HepG2 (cell line): ENCODE measurements around the gene TLE7. TPM values are rescaled to one million over a fixed set of nuclear protein-coding genes. Genes with fewer than 3 reads are reported as not detected.

ENCODE experiments used
- BORCS8-MEF2B ChIP-seq: sonication (generic); formaldehyde crosslinking; IDR thresholded peaks from 2 replicates; pipeline ENCODE4 v1.8.0; 2022; ENCODE audit warnings: mild to moderate bottlenecking, missing genetic modification reagents
- CHD2 ChIP-seq: IDR thresholded peaks from 2 replicates; pipeline ENCODE4 v1.6.1; 2011; ENCODE audit warnings: low read depth, low read length, improper control_type of control experiment
- EED ChIP-seq: sonication (generic); formaldehyde crosslinking; IDR thresholded peaks from 2 replicates; pipeline ENCODE4 v1.5.0; 2020; ENCODE audit warnings: mild to moderate bottlenecking, missing genetic modification reagents
- GMEB2 ChIP-seq: IDR thresholded peaks from 2 replicates; pipeline ENCODE4 v1.6.1; 2016; ENCODE audit warnings: missing biosample characterization, missing genetic modification reagents, low read depth
- HDAC6 ChIP-seq: fragments of 200-600 bp; sonication (generic); IDR thresholded peaks from 2 replicates; pipeline ENCODE4 v1.7.0; 2017; ENCODE audit warnings: mild to moderate bottlenecking, antibody characterized with exemption, low read length, low read depth
- HOMEZ ChIP-seq: IDR thresholded peaks from 2 replicates; pipeline ENCODE4 v1.6.1; 2016; ENCODE audit warnings: low read depth
- NFIC ChIP-seq: IDR thresholded peaks from 2 replicates; pipeline ENCODE4 v1.6.1; 2012; ENCODE audit warnings: mild to moderate bottlenecking, low read length, inconsistent platforms
- PHF20 ChIP-seq: sonication (generic); formaldehyde crosslinking; IDR thresholded peaks from 2 replicates; pipeline ENCODE4 v1.5.0; 2020; ENCODE audit warnings: mild to moderate bottlenecking, missing genetic modification reagents
- REXO4 ChIP-seq: sonication (generic); formaldehyde crosslinking; IDR thresholded peaks from 2 replicates; pipeline ENCODE4 v1.8.0; 2022; ENCODE audit warnings: missing genetic modification reagents, mild to moderate bottlenecking, borderline replicate concordance
- RFXAP ChIP-seq: sonication (generic); formaldehyde crosslinking; IDR thresholded peaks from 2 replicates; pipeline ENCODE4 v1.4.0; 2020; ENCODE audit warnings: missing genetic modification reagents, borderline replicate concordance
- RXRB ChIP-seq: IDR thresholded peaks from 2 replicates; pipeline ENCODE4 v1.6.1; 2016; ENCODE audit warnings: borderline replicate concordance, missing genetic modification reagents, missing compliant biosample characterization
- SMAD1 ChIP-seq: sonication (generic); formaldehyde crosslinking; IDR thresholded peaks from 2 replicates; pipeline ENCODE4 v1.4.0; 2020; ENCODE audit warnings: missing genetic modification reagents, low read depth, mild to moderate bottlenecking, borderline replicate concordance
- SRY ChIP-seq: sonication (generic); formaldehyde crosslinking; IDR thresholded peaks from 2 replicates; pipeline ENCODE4 v1.8.0; 2022; ENCODE audit warnings: mild to moderate bottlenecking, missing genetic modification reagents
- TAF1 ChIP-seq: sonication (generic); formaldehyde crosslinking; IDR thresholded peaks from 2 replicates; pipeline ENCODE4 v1.4.0; 2020; ENCODE audit warnings: missing genetic modification reagents
- ZBTB14 ChIP-seq: sonication (generic); formaldehyde crosslinking; IDR thresholded peaks from 2 replicates; pipeline ENCODE4 v1.4.0; 2020; ENCODE audit warnings: missing genetic modification reagents
- ZNF34 ChIP-seq: sonication (generic); formaldehyde crosslinking; IDR thresholded peaks from 2 replicates; pipeline ENCODE4 v1.4.0; 2020; ENCODE audit warnings: mild to moderate bottlenecking, missing genetic modification reagents, borderline replicate concordance
- ZNF619 ChIP-seq: sonication (generic); formaldehyde crosslinking; IDR thresholded peaks from 2 replicates; pipeline ENCODE4 v1.4.0; 2020; ENCODE audit warnings: mild to moderate bottlenecking, missing genetic modification reagents
- ZNF672 ChIP-seq: sonication (generic); formaldehyde crosslinking; IDR thresholded peaks from 2 replicates; pipeline ENCODE4 v1.8.1; 2022; ENCODE audit warnings: missing genetic modification reagents
- ZNF850 ChIP-seq: sonication (generic); formaldehyde crosslinking; conservative IDR thresholded peaks from 2 replicates; pipeline ENCODE4 v1.9.0; 2021; ENCODE audit warnings: mild to moderate bottlenecking, missing genetic modification reagents
- polyA plus RNA-seq, 8 experiments: library from polyadenylated mRNA; depleted of rRNA in 3 of 8; stranded (reverse) in 7 of 8; unstranded in 1 of 8; fragments of >200 nt; fragmentation: Illumina TruSeq in 4 of 8; extraction: Trizol in 4 of 8; gene quantifications; 2 replicates each; pipeline versions ENCODE4 v1.2.1 to v1.2.3, GENCODE V29; 2011 to 2016; ENCODE audit warnings: low read depth in 4 of 8, missing spikeins in 1 of 8, mixed read lengths in 1 of 8; ENCODE audit not compliant: insufficient read depth in 1 of 8
- total RNA-seq, 5 experiments: library from RNA; depleted of rRNA; stranded (reverse); fragments of >200 nt; fragmentation: Illumina TruSeq; extraction: Trizol; gene quantifications; 2 replicates each; pipeline ENCODE4 v1.2.3, GENCODE V29; 2016; ENCODE audit warnings: low read depth in 1 of 5
- TF ChIP-seq, protein P1 (sequence below): conservative IDR thresholded peaks from 2 replicates; pipeline ENCODE4 v1.6.1; 2018; ENCODE audit warnings: missing genetic modification reagents

Gene TLE7
- total and polyA plus RNA-seq, 2 of the 13 experiments (the other 11 are each of a cell fraction or from before 2014, with no cell fraction given): not detected

DNA sequence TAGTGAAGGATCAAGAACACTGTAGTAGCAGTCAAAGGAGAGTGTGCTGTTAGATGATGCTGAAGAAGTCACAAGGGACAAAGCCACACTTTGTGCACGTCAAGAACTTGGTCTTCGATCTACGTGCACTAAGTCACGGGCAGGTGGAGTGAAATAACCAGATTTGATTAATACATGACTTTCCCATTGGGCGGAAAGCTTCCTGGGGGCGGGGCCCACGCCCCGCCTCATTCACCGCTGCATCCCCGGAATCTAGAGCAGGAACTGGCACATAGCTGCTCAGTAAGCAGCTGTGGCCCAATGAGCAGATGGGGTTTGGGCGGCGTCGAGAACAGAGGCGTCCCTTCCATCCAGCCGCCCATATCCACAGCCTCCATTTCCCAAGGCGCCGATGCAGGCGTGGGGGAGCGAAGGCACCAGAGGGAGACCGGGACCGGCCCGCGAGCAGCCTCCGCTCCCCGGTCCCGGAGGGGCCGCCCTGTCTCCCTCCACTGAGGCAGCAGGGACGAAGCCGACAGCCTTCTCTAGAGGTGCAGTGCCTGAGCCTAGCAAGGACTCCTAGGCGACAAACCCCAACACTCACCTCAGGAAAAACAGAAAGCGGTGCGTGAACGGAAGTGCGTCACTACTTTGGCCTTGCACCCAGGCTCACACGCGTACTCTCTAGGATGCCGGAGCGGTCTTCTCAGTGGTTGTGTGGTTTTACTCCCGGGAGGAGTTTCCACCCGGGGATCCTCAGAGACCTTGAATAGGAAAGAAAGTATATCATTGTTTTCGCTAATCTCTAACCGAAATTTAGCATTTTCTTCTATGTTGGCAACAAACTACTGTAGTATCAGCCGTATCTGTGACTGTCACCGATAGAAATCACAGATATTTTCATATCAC is 42.4 kb upstream of the TLE7 start (continued):
- TF ChIP-seq ZNF619 (CRISPR knock-in tag) (peak; percentile 79; the same call in 1 of the 2 replicates), PHF20 (CRISPR knock-in tag) (peak; percentile 98), HOMEZ (CRISPR knock-in tag) (no peak; the same call in 1 of the 2 replicates), EED (CRISPR knock-in tag) (peak; percentile 95), ZNF672 (CRISPR knock-in tag) (no peak), CHD2 (no peak), ZBTB14 (CRISPR knock-in tag) (no peak), NFIC (no peak), RFXAP (CRISPR knock-in tag) (peak; percentile 65; the same call in 1 of the 2 replicates), ZNF34 (CRISPR knock-in tag) (no peak), BORCS8-MEF2B (CRISPR knock-in tag) (0 out of 2 replicates have a peak, but pooled peaks have one; percentile 20), SRY (CRISPR knock-in tag) (peak; percentile 87), HDAC6 (no peak), RXRB (CRISPR knock-in tag) (peak; percentile 56), TAF1 (CRISPR knock-in tag) (peak; percentile 79), GMEB2 (peak; percentile 63; the same call in 1 of the 2 replicates), REXO4 (CRISPR knock-in tag) (no peak), ZNF850 (no peak), SMAD1 (CRISPR knock-in tag) (peak; percentile 94)
- TF ChIP-seq, protein P1, sequence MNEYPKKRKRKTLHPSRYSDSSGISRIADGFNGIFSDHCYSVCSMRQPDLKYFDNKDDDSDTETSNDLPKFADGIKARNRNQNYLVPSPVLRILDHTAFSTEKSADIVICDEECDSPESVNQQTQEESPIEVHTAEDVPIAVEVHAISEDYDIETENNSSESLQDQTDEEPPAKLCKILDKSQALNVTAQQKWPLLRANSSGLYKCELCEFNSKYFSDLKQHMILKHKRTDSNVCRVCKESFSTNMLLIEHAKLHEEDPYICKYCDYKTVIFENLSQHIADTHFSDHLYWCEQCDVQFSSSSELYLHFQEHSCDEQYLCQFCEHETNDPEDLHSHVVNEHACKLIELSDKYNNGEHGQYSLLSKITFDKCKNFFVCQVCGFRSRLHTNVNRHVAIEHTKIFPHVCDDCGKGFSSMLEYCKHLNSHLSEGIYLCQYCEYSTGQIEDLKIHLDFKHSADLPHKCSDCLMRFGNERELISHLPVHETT (CRISPR knock-in tag): no peak
